ENCODE data around the gene VWA3B. TPM values are rescaled to one million over a fixed set of nuclear protein-coding genes. Genes with fewer than 3 reads are reported as not detected.

Gene VWA3B
- total and polyA plus RNA-seq, 12 donors, result 0.06 to 1.4 (median 0.62) TPM; not detected in 1

DNA sequence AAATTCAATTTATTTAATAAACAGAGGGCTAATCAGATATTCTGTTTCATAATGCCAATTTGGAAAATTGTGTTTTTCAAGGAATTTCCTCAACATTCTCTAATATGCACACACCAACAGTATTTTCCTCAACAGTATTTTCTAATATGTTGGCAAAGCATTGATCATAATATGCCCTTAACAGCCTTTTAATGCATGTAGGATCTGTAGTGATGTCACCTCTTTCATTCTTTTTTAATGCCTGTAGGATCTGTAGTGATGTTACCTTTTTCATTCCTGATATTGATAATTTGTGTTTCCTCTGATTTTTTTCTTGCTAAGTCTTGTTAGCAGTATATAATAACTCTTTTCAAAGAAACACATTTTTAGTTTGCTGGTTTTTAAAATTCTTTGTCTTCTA, 15.9 kb downstream of the VWA3B start:
- Histone ChIP-seq H3K27ac (no peak overlapping the region), H3K27me3 (no peaks in the 10 kb centered on the region), H3K9me3 (peaks cover 0 to 51% (median 17%) of the 10 kb centered on the region in 11 donors), H3K36me3 (no peaks in the 10 kb centered on the region), H3K4me3 (no peak overlapping the region), H3K4me1 (peaks cover 0 to 8% (median 0%) of the 10 kb centered on the region in 9 donors)
- DNase-seq (no peak), ATAC-seq (no peak)
- intact Hi-C loops (cut with DNase I), result loop anchor here in 1 of 10 donors (10.0 kb wide), 1 partner anchor 62 kb away; no protein-coding TSS in a partner anchor
- TF ChIP-seq, protein P1, sequence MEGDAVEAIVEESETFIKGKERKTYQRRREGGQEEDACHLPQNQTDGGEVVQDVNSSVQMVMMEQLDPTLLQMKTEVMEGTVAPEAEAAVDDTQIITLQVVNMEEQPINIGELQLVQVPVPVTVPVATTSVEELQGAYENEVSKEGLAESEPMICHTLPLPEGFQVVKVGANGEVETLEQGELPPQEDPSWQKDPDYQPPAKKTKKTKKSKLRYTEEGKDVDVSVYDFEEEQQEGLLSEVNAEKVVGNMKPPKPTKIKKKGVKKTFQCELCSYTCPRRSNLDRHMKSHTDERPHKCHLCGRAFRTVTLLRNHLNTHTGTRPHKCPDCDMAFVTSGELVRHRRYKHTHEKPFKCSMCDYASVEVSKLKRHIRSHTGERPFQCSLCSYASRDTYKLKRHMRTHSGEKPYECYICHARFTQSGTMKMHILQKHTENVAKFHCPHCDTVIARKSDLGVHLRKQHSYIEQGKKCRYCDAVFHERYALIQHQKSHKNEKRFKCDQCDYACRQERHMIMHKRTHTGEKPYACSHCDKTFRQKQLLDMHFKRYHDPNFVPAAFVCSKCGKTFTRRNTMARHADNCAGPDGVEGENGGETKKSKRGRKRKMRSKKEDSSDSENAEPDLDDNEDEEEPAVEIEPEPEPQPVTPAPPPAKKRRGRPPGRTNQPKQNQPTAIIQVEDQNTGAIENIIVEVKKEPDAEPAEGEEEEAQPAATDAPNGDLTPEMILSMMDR (IDR thresholded peaks at IDR 0.05), result no peak

DNA sequence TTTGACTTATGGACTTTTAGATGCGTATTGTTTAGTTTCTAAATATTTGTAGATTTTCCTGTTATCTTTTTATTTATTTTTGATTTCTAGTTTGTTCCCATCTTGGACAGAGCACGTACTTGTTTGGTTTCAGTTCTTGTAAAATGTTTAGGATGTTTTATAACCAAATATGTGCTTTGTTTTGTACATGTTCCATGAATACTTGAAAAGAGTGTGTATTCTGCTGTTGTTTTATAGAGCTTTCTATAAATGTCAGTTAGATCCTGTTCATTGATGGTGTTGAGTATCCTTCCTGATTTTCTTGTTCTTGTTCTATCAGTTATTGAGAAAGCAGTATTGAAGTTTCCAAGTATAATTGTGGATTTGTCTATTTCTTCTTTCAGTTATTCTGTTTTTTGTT, 21.1 kb downstream of the VWA3B start:
- H3K4me1 ChIP-seq, result no peaks in the 10 kb centered on the region
- H3K36me3 ChIP-seq, result no peaks in the 10 kb centered on the region
- H3K27me3 ChIP-seq, result no peaks in the 10 kb centered on the region
- H3K4me3 ChIP-seq, result no peak overlapping the region
- H3K9me3 ChIP-seq, result peaks cover 0 to 31% (median 10%) of the 10 kb centered on the region in 11 donors
- DNase-seq, result no peak
- TF ChIP-seq, protein P1 (IDR thresholded peaks at IDR 0.05), result no peak
- no peak for ATAC-seq
- H3K27ac ChIP-seq, result no peak overlapping the region
- intact Hi-C loops (cut with DNase I), result loop anchor here in 1 of 10 donors (10.0 kb wide), 1 partner anchor 57 kb away; no protein-coding TSS in a partner anchor
- WGBS, 2 donors, result 78 to 88% methylated on average over 2 of the region's 2 CpGs

DNA sequence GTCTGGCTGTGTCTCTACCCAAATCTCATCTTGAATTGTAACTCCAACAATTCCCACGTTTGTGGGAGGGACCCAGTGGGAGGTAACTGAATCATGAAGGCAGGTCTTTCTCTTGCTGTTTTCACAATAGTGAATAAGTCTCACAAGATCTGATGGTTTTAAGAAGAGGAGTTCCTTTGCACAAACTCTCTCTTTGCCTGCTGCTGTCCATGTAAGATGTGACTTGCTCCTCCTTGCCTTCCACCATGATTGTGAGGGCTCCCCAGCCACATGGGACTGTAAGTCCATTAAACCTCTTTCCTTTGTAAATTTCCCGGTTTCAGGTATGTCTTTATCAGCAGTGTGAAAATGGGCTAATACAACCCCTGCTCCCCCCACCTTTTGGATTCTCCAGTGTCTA, 23.8 kb downstream of the VWA3B start:
- no peak overlapping the region for H3K27ac ChIP-seq
- H3K4me1 ChIP-seq, result no peaks in the 10 kb centered on the region
- TF ChIP-seq, protein P1 (IDR thresholded peaks at IDR 0.05), result no peak
- DNase-seq (no peak), ATAC-seq (no peak)
- no peak overlapping the region for H3K4me3 ChIP-seq
- 69 to 71% methylated on average over 2 of the region's 2 CpGs for WGBS, 2 donors
- intact Hi-C loops (cut with DNase I), result loop anchor here in 1 of 10 donors (10.0 kb wide), 1 partner anchor 56 kb away; no protein-coding TSS in a partner anchor
- H3K9me3 ChIP-seq, result peaks cover 0 to 15% (median 3%) of the 10 kb centered on the region in 11 donors
- no peaks in the 10 kb centered on the region for H3K36me3 ChIP-seq
- H3K27me3 ChIP-seq, result no peaks in the 10 kb centered on the region

DNA sequence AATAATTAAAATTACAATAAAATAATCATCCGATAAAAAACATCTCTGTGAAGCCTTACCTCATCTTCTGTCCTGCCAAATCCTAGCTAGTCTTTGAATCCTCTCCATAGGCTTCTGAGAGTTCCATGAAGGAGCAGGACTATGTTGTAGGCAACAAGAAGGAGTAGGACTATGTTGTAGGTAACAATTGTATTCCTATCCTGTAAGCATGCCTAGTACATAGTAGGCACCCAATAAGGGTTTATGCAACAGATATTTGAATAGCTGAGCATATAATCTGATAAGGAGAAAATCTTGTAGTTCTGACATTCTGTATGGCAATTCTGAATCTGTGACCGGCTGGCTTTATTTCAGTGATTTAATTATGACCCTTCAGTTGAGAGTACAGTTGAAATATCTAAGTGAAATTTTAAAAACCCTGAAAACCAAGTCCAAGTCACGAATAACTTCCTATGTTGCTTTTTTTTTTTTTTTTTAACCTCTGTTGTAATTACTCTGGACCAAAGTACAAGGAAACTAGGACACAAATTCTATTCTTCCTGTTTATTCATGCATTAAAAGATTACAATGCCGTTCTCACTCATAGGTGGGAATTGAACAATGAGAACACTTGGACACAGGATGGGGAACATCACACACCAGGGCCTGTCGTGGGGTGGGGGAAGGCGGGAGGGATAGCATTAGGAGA, 27.8 kb downstream of the VWA3B start:
- H3K9me3 ChIP-seq, result peaks cover 0 to 15% (median 3%) of the 10 kb centered on the region in 11 donors
- no peaks in the 10 kb centered on the region for H3K4me1 ChIP-seq
- H3K27ac ChIP-seq, result no peak overlapping the region
- TF ChIP-seq, protein P1 (IDR thresholded peaks at IDR 0.05), result no peak
- H3K36me3 ChIP-seq, result no peaks in the 10 kb centered on the region
- ATAC-seq (no peak), DNase-seq (no peak)
- intact Hi-C loops (cut with DNase I), result loop anchor here in 1 of 10 donors (10.0 kb wide), 1 partner anchor 60 kb away; no protein-coding TSS in a partner anchor
- no peak overlapping the region for H3K4me3 ChIP-seq
- WGBS, 2 donors, result 74 to 76% methylated on average over 6 of the region's 6 CpGs
- peaks cover 0 to 5% (median 0%) of the 10 kb centered on the region in 7 donors for H3K27me3 ChIP-seq

Data from heart right ventricle (tissue), 16 donors.